Gastrocnemius medialis (tissue), 4 donors: Measurements from ENCODE around the gene ARHGAP22. TPM values are rescaled to one million over a fixed set of nuclear protein-coding genes. Genes with fewer than 3 reads are reported as not detected.

Experiments used
- ATAC-seq, 2 donors: fragments of 150-250 bp; one replicate each; pipeline ENCODE4 v1.9.1; 2016
- DNase-seq, 2 donors: peaks; one replicate each; pipeline ENCODE4 v3.0.0-alpha.2; 2019
- H3K27ac ChIP-seq, 4 donors: fragments of 200-600 bp; sonication (generic); 1 replicate in 1 of 4; 2 replicates in 3 of 4; pipeline ENCODE4 v1.5.1; 2016 to 2018; ENCODE audit warnings: mild to moderate bottlenecking in 2 of 4, moderate library complexity in 1 of 4
- H3K27me3 ChIP-seq, 3 donors: fragments of 200-600 bp; sonication (generic) in 2 of 3; 1 replicate in 1 of 3; 2 replicates in 2 of 3; pipeline versions ENCODE4 v1.5.1 to v1.6.0; 2016 to 2019; ENCODE audit warnings: mild to moderate bottlenecking in 1 of 3, moderate library complexity in 1 of 3
- H3K36me3 ChIP-seq, 2 donors: fragments of 200-600 bp; sonication (generic) in 1 of 2; one replicate each; pipeline ENCODE4 v1.5.1; 2017 to 2018
- H3K4me1 ChIP-seq, 2 donors: fragments of 200-600 bp; sonication (generic) in 1 of 2; one replicate each; pipeline ENCODE4 v1.5.1; 2016 to 2017; ENCODE audit warnings: mild to moderate bottlenecking in 2 of 2
- H3K4me3 ChIP-seq, 4 donors: fragments of 200-600 bp; sonication (generic) in 3 of 4; 1 replicate in 1 of 4; 2 replicates in 3 of 4; pipeline ENCODE4 v1.5.1; 2016 to 2019; ENCODE audit warnings: mild to moderate bottlenecking in 2 of 4
- H3K9me3 ChIP-seq, 3 donors: fragments of 200-600 bp; sonication (generic) in 2 of 3; 1 replicate in 1 of 3; 2 replicates in 2 of 3; pipeline ENCODE4 v1.5.1; 2016 to 2019
- POLR2A ChIP-seq, 2 donors: fragments of 450-650 bp; IDR thresholded peaks; one replicate each; pipeline ENCODE4 v1.6.1; 2017; ENCODE audit warnings: antibody characterized with exemption in 2 of 2, mild to moderate bottlenecking in 2 of 2, moderate library complexity in 2 of 2
- in situ Hi-C, 4 donors: fragments of 200-750 bp; cut with MboI; loops; one replicate each; pipeline versions ENCODE4 v1.15.0 to v1.8.0; 2017; ENCODE audit warnings: low sequenced_read_pairs in 4 of 4
- intact Hi-C: fragments of 100-400 bp; cut with DNase I; formaldehyde crosslinking; loops from one replicate; pipeline ENCODE4 v1.15.1; 2023; ENCODE audit warnings: low total_unique reads
- total RNA-seq, 4 donors: library from RNA; depleted of rRNA; stranded (reverse); fragments of >200 nt; gene quantifications; one replicate each; pipeline versions ENCODE4 v1.1.0 to v1.2.3, GENCODE V29; 2016
- TF ChIP-seq, protein P1 (sequence below), 5 experiments: fragments of 450-650 bp in 3 of 5; fragments of 200-600 bp in 2 of 5; sonication (generic) in 2 of 5; IDR thresholded peaks in 4 of 5; conservative IDR thresholded peaks in 1 of 5; 1 replicate in 4 of 5; 2 replicates in 1 of 5; pipeline ENCODE4 v1.5.1; 2016 to 2019; ENCODE audit warnings: antibody characterized with exemption in 5 of 5, mild to moderate bottlenecking in 3 of 5, moderate library complexity in 3 of 5

Gene ARHGAP22
- total RNA-seq, 4 donors from 2014 or later = 0.69 to 0.92 (median 0.72) TPM; not detected in 1

DNA sequence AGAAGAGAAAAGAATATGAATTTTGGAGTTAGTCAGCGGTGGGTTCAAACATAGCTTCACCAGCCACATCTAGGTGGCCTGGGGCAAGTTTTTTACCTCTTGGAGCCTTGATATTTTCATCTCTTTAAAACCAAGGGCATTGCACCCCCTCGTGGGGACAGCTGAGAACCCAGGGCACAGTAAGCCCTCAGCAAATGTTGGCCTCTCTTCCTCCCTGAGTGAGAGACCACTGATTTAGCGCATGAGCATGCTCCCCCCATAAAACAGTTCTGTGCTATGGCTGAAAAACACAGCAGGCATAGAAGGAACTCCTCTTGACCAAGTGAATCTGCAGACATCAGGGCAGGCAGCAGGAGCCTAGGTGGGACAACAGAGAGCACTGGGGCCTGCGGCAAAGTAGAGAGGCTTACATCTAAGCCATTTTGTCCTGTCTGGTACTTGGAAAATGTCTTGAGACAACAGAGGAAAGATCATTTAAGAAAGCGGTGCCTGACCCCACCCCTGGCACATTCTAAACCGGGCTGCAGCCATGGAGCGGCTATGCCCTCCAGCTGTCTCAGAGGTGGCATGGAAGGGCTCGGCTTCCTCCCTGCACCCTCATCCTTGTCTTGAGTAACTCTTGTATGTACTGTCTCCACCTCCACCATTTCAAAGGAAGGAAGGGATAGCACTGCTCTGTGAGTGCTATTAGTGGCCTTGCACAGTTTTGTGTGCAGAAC lies 94.7 kb downstream of the ARHGAP22 start:
- Histone ChIP-seq H3K4me1 (no peaks in the 10 kb centered on the region), H3K4me3 (no peak overlapping the region), H3K27ac (no peak overlapping the region), H3K36me3 (no peaks in the 10 kb centered on the region), H3K9me3 (no peaks in the 10 kb centered on the region), H3K27me3 (peaks cover 0 to 5% (median 0%) of the 10 kb centered on the region in 3 donors)
- intact Hi-C loops (loop anchor here (5.0 kb wide), 1 partner anchor 148 kb away; no protein-coding TSS in a partner anchor), in situ Hi-C loops (no loop called here)
- no peak for TF ChIP-seq POLR2A (IDR thresholded peaks at IDR 0.05)
- TF ChIP-seq, protein P1, sequence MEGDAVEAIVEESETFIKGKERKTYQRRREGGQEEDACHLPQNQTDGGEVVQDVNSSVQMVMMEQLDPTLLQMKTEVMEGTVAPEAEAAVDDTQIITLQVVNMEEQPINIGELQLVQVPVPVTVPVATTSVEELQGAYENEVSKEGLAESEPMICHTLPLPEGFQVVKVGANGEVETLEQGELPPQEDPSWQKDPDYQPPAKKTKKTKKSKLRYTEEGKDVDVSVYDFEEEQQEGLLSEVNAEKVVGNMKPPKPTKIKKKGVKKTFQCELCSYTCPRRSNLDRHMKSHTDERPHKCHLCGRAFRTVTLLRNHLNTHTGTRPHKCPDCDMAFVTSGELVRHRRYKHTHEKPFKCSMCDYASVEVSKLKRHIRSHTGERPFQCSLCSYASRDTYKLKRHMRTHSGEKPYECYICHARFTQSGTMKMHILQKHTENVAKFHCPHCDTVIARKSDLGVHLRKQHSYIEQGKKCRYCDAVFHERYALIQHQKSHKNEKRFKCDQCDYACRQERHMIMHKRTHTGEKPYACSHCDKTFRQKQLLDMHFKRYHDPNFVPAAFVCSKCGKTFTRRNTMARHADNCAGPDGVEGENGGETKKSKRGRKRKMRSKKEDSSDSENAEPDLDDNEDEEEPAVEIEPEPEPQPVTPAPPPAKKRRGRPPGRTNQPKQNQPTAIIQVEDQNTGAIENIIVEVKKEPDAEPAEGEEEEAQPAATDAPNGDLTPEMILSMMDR (IDR thresholded peaks at IDR 0.05 in 4 of 5, conservative IDR thresholded peaks at IDR 0.05 in 1 of 5) = no peak
- ATAC-seq (no peak), DNase-seq (no peak)

DNA sequence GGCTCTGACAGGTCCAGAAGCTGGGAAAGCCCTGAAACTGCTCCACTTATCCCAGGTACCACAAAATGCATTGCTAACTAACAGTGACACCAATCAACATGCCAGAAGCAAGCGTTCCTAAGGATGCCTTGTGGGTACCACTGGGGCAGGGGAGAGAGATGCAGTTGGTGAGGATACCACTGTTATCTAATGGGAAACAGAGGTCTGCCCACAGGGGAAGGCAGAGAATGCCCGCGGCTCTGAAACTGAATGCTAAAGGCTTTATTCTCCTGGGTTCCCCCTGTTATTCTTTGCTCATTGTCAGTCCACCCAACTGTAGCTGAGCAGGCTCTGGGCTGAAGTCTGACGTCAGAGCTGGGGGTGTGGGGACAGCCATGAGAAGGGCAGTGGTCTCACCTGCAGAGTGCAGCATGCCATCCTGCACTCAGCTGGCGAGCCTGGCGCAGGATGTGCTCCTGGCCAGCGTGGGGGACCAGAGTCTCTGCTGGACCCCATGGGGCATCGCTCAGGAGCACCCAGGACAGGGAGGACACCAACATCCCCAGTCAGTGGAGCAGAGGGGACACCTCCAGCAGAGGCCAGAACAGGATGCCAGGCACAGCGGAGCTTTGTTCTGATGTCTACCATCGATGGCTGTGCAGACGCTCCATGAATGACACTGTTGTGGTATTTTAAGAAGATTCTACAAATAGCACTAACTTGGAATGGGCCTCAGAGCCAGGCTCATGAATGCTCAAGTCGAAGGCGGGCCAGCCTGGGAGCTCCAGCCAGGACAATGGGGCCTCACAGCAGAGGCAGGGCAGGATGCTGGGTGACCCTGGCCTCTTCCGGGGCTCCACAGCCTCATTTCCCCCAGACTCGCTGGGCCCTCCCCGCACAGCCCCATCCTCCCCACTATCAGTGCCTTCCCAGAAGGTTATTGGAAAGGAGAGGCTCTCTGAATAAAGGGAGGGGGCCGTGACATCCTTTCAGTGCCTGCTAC lies 95.8 kb downstream of the ARHGAP22 start:
- intact Hi-C loops = loop anchor here (5.0 kb wide), 1 partner anchor 147 kb away; no protein-coding TSS in a partner anchor
- no peaks in the 10 kb centered on the region for H3K9me3 ChIP-seq
- in situ Hi-C loops = no loop called here
- DNase-seq (no peak), ATAC-seq (no peak)
- TF ChIP-seq, protein P1 (IDR thresholded peaks at IDR 0.05 in 4 of 5, conservative IDR thresholded peaks at IDR 0.05 in 1 of 5) = no peak
- no peak for TF ChIP-seq POLR2A (IDR thresholded peaks at IDR 0.05)
- no peaks in the 10 kb centered on the region for H3K36me3 ChIP-seq
- H3K4me3 ChIP-seq = no peak overlapping the region
- no peak overlapping the region for H3K27ac ChIP-seq
- H3K4me1 ChIP-seq = no peaks in the 10 kb centered on the region
- H3K27me3 ChIP-seq = no peaks in the 10 kb centered on the region

DNA sequence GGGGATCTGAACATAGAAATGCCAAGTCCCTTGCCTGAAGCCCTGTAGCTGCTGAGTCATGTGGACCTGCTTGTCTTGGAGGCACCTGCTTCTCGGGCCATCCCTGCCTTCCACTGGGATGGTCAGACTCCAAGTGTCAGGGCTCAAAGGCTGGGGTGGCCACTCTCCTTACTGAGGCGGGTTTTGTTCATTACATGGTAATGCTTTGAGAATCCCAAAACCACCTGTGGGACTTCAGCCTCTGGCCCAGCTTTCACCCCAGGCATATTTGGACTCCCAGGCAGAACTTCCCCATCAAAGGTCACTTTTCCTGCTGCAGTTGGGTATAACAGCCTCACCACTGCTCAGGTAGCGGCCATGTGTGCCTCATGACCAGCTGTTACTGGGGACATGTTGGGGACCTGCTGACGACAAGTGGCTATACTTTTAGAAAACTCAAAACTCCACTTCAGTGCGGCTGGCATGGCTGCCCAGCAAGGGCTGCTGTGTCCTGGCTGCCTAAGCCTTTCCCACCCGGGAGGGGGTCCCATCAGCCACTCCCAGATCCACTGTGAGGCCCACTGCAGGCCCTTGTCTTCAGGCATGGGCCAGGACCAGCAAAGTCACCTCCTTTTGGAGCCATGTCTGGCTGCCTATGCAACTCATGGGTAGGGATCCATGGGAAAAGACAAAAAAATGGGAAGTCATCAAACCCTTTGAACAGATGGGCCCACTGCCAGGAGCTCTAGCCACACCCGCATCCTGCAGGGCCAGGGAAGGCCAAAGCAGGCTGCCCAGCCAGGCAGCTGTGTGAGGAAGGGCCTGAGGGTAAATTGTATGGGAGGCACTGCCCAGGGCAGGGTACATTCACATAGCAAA lies 96.7 kb downstream of the ARHGAP22 start:
- no peak overlapping the region for H3K4me3 ChIP-seq
- in situ Hi-C loops = no loop called here
- DNase-seq (peak in 1 of 2 donors; percentile 38), ATAC-seq (no peak)
- H3K4me1 ChIP-seq = no peaks in the 10 kb centered on the region
- H3K9me3 ChIP-seq = no peaks in the 10 kb centered on the region
- H3K27me3 ChIP-seq = no peaks in the 10 kb centered on the region
- H3K27ac ChIP-seq = no peak overlapping the region
- intact Hi-C loops = loop anchor here (5.0 kb wide), 1 partner anchor 146 kb away; no protein-coding TSS in a partner anchor
- no peaks in the 10 kb centered on the region for H3K36me3 ChIP-seq
- TF ChIP-seq POLR2A (IDR thresholded peaks at IDR 0.05) = no peak
- TF ChIP-seq, protein P1 (IDR thresholded peaks at IDR 0.05 in 4 of 5, conservative IDR thresholded peaks at IDR 0.05 in 1 of 5) = no peak

DNA sequence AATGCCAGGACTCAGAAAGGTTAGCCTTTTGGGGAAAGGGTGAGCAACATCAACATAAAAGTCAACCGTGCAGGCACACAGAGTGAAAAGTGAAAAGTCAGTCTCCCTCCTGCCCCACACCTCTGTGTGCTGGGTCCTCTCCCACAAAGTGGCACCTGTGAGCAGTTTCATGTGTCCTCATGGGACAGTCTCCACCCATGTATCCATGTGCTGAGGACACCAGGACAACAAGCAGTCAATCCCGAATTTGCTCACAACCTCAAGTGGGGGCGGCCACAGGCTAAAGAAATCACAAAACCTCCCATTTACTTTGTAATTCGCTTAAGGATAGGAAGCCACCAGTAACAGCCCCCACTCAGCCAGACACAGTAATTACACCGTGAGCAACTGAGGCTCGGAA lies 97.4 kb downstream of the ARHGAP22 start:
- no peak for TF ChIP-seq POLR2A (IDR thresholded peaks at IDR 0.05)
- TF ChIP-seq, protein P1 (IDR thresholded peaks at IDR 0.05 in 4 of 5, conservative IDR thresholded peaks at IDR 0.05 in 1 of 5) = no peak
- Histone ChIP-seq H3K27me3 (no peaks in the 10 kb centered on the region), H3K9me3 (no peaks in the 10 kb centered on the region), H3K36me3 (no peaks in the 10 kb centered on the region), H3K4me3 (no peak overlapping the region), H3K4me1 (no peaks in the 10 kb centered on the region), H3K27ac (no peak overlapping the region)
- ATAC-seq = no peak
- in situ Hi-C loops = no loop called here
- intact Hi-C loops = loop anchor here (5.0 kb wide), 1 partner anchor 145 kb away; no protein-coding TSS in a partner anchor
- DNase-seq = no peak
